Uterus (tissue), 2 donors: Measurements from ENCODE around the gene TUBA1A.

Source experiments
- POLR2A ChIP-seq, 2 donors: fragments of 450-650 bp; IDR thresholded peaks; one replicate each; pipeline ENCODE4 v1.6.1; 2016; ENCODE audit warnings: antibody characterized with exemption in 2 of 2, mild to moderate bottlenecking in 1 of 2, moderate library complexity in 1 of 2
- TF ChIP-seq, protein P1 (sequence below), 4 experiments: fragments of 200-600 bp in 2 of 4; fragments of 450-650 bp in 2 of 4; sonication (generic) in 2 of 4; IDR thresholded peaks; one replicate each; pipeline ENCODE4 v1.5.1; 2016 to 2019; ENCODE audit warnings: antibody characterized with exemption in 4 of 4, mild to moderate bottlenecking in 2 of 4, moderate library complexity in 1 of 4

DNA sequence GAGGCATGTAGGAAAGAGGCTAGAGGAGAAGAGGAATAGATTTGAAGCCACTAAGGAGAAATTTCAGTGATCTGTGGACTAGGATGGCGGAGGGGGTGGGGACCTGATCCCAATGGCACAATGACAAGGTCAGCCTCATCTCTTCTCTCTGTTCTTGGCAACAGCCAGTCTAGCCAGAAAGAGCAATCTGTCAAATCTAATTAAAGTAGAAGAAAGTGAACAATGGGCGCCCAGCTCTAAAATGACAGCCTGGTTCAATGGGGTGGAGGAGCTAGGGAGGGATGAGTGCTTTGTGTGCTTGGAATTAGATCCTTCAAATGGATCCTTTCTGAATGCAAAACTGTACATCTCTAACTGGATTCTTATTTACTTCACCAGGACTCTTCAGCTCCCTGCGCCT, 38.8 kb upstream of the TUBA1A start:
- TF ChIP-seq, protein P1, sequence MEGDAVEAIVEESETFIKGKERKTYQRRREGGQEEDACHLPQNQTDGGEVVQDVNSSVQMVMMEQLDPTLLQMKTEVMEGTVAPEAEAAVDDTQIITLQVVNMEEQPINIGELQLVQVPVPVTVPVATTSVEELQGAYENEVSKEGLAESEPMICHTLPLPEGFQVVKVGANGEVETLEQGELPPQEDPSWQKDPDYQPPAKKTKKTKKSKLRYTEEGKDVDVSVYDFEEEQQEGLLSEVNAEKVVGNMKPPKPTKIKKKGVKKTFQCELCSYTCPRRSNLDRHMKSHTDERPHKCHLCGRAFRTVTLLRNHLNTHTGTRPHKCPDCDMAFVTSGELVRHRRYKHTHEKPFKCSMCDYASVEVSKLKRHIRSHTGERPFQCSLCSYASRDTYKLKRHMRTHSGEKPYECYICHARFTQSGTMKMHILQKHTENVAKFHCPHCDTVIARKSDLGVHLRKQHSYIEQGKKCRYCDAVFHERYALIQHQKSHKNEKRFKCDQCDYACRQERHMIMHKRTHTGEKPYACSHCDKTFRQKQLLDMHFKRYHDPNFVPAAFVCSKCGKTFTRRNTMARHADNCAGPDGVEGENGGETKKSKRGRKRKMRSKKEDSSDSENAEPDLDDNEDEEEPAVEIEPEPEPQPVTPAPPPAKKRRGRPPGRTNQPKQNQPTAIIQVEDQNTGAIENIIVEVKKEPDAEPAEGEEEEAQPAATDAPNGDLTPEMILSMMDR (IDR thresholded peaks at IDR 0.05), result no peak
- no peak for TF ChIP-seq POLR2A (IDR thresholded peaks at IDR 0.05)
